K562 (cell line): ENCODE results near the gene SEMA6B. TPM values are rescaled to one million over a fixed set of nuclear protein-coding genes. Genes with fewer than 3 reads are reported as not detected.
A peak's percentile ranks its signal among the peaks of the same experiment; 100 is the strongest.

Experiments
- CHD4 ChIP-seq: fragments of 200-600 bp; sonication (generic); IDR thresholded peaks from 3 replicates; pipeline ENCODE4 v1.6.1; 2012; ENCODE audit warnings: low read depth, mild to moderate bottlenecking, mixed read lengths, low read length, inconsistent platforms; ENCODE audit not compliant: insufficient read depth, insufficient replicate concordance, poor library complexity, severe bottlenecking
- CXXC5 ChIP-seq: fragments of 250-450 bp; sonication (Bioruptor Pico); IDR thresholded peaks from 2 replicates; pipeline ENCODE4 v1.8.0; 2022; ENCODE audit warnings: inconsistent platforms, mild to moderate bottlenecking, moderate library complexity
- KDM1A ChIP-seq, 2 experiments: fragments of 450-650 bp; IDR thresholded peaks; 2 replicates each; pipeline ENCODE4 v1.6.1; 2016; ENCODE audit warnings: mild to moderate bottlenecking in 2 of 2
- LARP7 ChIP-seq: fragments of 450-650 bp; IDR thresholded peaks from 2 replicates; pipeline ENCODE4 v1.6.1; 2016
- MAFF ChIP-seq: IDR thresholded peaks from 2 replicates; pipeline ENCODE4 v1.6.1; 2012; ENCODE audit warnings: low read length, improper control_type of control experiment
- PCBP1 ChIP-seq: fragments of 200-400 bp; formaldehyde crosslinking; IDR thresholded peaks from 2 replicates; pipeline ENCODE4 v1.6.1; 2018; ENCODE audit warnings: mild to moderate bottlenecking, low read depth, low read length; ENCODE audit not compliant: poor library complexity, severe bottlenecking
- RBFOX2 ChIP-seq: fragments of 200-400 bp; formaldehyde crosslinking; IDR thresholded peaks from 2 replicates; pipeline ENCODE4 v1.6.1; 2017; ENCODE audit warnings: low read depth, mild to moderate bottlenecking, low read length, moderate library complexity
- U2AF1 ChIP-seq: fragments of 200-400 bp; formaldehyde crosslinking; optimal IDR thresholded peaks from 2 replicates; pipeline ENCODE3; 2017; ENCODE audit warnings: mild to moderate bottlenecking, low read depth, low read length, moderate library complexity
- ZNF197 ChIP-seq: fragments of 200-800 bp; sonication (Bioruptor generic); IDR thresholded peaks from 2 replicates; pipeline ENCODE4 v1.6.1; 2016; ENCODE audit warnings: low read depth, missing genetic modification characterization, missing compliant biosample characterization
- ZNF431 ChIP-seq: sonication (generic); formaldehyde crosslinking; IDR thresholded peaks from 2 replicates; pipeline ENCODE4 v1.8.0; 2022; ENCODE audit warnings: mild to moderate bottlenecking, missing genetic modification reagents
- polyA plus RNA-seq, 8 experiments: library from polyadenylated mRNA; depleted of rRNA in 4 of 8; stranded (reverse) in 5 of 8; unstranded in 3 of 8; fragments of >200 nt; fragmentation: Nextera tagmentation in 2 of 8; fragmentation: Illumina TruSeq in 1 of 8; extraction: Ambion mirVana in 2 of 8; extraction: Trizol in 1 of 8; gene quantifications; 2 replicates each; pipeline versions ENCODE4 v1.2.1 to v1.2.3, GENCODE V29; 2011 to 2014; ENCODE audit warnings: inconsistent platforms in 1 of 8, missing spikeins in 1 of 8
- total RNA-seq, 7 experiments: library from RNA; depleted of rRNA in 6 of 7; stranded (reverse); fragments of >200 nt in 6 of 7; fragmentation: Illumina TruSeq in 2 of 7; extraction: Trizol in 2 of 7; gene quantifications; 2 replicates each; pipeline versions ENCODE4 v1.2.1 to v1.2.3, GENCODE V29; 2011 to 2021; ENCODE audit warnings: low replicate concordance in 1 of 7
- TF ChIP-seq, protein P1 (sequence below), 2 experiments: fragments of 450-650 bp; formaldehyde crosslinking in 1 of 2; IDR thresholded peaks; 2 replicates each; pipeline versions ENCODE4 v1.4.0 to v1.6.1; 2014 to 2020; ENCODE audit warnings: mild to moderate bottlenecking in 2 of 2, borderline replicate concordance in 1 of 2, low read depth in 1 of 2
- TF ChIP-seq, protein P2 (sequence below), 2 experiments: fragments of 450-650 bp; IDR thresholded peaks; 2 replicates each; pipeline ENCODE4 v1.6.1; 2016
- TF ChIP-seq, protein P3 (sequence below): fragments of 250-450 bp; sonication (Bioruptor Pico); IDR thresholded peaks from 2 replicates; pipeline ENCODE4 v1.4.0; 2020; ENCODE audit warnings: mild to moderate bottlenecking, moderate library complexity

SEMA6B gene
- total and polyA plus RNA-seq, 9 of the 15 experiments (the other 6 are each of a cell fraction or from before 2014, with no cell fraction given): 0.65 to 4.6 (median 2.5) TPM; not detected in 2

DNA sequence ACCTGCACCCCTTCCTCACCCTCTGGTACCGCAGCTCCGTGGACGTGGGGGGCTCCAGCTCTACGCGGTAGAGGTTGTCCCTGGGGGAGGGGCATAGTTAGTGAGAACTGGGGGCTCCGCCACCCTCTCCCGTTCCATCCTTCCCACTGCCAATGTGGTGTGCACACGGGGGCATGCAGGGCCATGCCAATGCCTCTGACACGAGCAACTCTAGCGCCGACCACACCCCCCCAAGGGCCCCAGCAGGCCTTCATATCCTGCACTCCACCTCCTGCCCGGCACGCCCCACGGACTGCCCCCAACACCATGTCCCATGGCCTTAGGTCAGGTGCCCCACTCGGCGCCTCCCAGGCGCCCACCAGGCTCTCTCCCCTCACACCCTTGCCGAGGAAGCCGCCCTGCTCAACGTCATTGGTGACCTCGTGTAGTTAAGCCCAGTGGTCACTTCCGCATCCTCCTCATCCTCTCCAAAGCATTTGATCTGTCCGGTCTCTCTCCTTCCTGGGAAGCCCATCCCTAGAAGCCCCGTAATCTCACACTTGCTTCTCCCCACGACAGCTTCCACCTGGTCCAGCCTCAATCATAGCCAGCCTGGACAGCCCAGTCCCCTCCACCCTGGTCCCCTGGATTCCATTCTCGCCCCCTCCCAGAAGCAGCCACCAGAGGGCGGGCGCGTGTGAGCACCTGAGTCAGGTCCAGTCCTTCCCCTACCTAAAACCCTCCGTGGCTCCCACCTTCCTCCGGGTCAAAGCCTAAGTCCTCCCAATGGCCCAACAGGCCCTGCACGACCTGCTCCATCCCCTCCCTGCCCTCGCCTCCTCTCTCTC is 2.1 kb downstream of the SEMA6B start (continued):
- TF ChIP-seq, protein P1, sequence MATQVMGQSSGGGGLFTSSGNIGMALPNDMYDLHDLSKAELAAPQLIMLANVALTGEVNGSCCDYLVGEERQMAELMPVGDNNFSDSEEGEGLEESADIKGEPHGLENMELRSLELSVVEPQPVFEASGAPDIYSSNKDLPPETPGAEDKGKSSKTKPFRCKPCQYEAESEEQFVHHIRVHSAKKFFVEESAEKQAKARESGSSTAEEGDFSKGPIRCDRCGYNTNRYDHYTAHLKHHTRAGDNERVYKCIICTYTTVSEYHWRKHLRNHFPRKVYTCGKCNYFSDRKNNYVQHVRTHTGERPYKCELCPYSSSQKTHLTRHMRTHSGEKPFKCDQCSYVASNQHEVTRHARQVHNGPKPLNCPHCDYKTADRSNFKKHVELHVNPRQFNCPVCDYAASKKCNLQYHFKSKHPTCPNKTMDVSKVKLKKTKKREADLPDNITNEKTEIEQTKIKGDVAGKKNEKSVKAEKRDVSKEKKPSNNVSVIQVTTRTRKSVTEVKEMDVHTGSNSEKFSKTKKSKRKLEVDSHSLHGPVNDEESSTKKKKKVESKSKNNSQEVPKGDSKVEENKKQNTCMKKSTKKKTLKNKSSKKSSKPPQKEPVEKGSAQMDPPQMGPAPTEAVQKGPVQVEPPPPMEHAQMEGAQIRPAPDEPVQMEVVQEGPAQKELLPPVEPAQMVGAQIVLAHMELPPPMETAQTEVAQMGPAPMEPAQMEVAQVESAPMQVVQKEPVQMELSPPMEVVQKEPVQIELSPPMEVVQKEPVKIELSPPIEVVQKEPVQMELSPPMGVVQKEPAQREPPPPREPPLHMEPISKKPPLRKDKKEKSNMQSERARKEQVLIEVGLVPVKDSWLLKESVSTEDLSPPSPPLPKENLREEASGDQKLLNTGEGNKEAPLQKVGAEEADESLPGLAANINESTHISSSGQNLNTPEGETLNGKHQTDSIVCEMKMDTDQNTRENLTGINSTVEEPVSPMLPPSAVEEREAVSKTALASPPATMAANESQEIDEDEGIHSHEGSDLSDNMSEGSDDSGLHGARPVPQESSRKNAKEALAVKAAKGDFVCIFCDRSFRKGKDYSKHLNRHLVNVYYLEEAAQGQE (IDR thresholded peaks at IDR 0.05; ENCODE audit: borderline replicate concordance): peak; percentile 16; the same call in 1 of the 2 replicates
- TF ChIP-seq, protein P1 (CRISPR knock-in tag; IDR thresholded peaks at IDR 0.05; ENCODE audit: low read depth): no peak
- TF ChIP-seq, protein P2, sequence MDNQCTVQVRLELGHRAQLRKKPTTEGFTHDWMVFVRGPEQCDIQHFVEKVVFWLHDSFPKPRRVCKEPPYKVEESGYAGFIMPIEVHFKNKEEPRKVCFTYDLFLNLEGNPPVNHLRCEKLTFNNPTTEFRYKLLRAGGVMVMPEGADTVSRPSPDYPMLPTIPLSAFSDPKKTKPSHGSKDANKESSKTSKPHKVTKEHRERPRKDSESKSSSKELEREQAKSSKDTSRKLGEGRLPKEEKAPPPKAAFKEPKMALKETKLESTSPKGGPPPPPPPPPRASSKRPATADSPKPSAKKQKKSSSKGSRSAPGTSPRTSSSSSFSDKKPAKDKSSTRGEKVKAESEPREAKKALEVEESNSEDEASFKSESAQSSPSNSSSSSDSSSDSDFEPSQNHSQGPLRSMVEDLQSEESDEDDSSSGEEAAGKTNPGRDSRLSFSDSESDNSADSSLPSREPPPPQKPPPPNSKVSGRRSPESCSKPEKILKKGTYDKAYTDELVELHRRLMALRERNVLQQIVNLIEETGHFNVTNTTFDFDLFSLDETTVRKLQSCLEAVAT (IDR thresholded peaks at IDR 0.05): 0 out of 4 replicates have a peak, but pooled peaks of 1 of the 2 experiments have one; percentile 25
- no peak for TF ChIP-seq U2AF1
- peak; percentile 86 to 95 for TF ChIP-seq KDM1A (IDR thresholded peaks at IDR 0.05)
- no peak for TF ChIP-seq ZNF197
- TF ChIP-seq PCBP1: peak; percentile 45
- no peak for TF ChIP-seq ZNF431
- 0 out of 2 replicates have a peak, but pooled peaks have one; percentile 51 for TF ChIP-seq LARP7
- TF ChIP-seq RBFOX2: 0 out of 2 replicates have a peak, but pooled peaks have one; percentile 15
- TF ChIP-seq, protein P3, sequence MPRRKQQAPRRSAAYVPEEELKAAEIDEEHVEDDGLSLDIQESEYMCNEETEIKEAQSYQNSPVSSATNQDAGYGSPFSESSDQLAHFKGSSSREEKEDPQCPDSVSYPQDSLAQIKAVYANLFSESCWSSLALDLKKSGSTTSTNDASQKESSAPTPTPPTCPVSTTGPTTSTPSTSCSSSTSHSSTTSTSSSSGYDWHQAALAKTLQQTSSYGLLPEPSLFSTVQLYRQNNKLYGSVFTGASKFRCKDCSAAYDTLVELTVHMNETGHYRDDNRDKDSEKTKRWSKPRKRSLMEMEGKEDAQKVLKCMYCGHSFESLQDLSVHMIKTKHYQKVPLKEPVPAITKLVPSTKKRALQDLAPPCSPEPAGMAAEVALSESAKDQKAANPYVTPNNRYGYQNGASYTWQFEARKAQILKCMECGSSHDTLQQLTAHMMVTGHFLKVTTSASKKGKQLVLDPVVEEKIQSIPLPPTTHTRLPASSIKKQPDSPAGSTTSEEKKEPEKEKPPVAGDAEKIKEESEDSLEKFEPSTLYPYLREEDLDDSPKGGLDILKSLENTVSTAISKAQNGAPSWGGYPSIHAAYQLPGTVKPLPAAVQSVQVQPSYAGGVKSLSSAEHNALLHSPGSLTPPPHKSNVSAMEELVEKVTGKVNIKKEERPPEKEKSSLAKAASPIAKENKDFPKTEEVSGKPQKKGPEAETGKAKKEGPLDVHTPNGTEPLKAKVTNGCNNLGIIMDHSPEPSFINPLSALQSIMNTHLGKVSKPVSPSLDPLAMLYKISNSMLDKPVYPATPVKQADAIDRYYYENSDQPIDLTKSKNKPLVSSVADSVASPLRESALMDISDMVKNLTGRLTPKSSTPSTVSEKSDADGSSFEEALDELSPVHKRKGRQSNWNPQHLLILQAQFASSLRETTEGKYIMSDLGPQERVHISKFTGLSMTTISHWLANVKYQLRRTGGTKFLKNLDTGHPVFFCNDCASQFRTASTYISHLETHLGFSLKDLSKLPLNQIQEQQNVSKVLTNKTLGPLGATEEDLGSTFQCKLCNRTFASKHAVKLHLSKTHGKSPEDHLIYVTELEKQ (CRISPR knock-in tag): no peak
- TF ChIP-seq CXXC5 (CRISPR knock-in tag): peak; percentile 9; the same call in 1 of the 2 replicates
- TF ChIP-seq CHD4: peak; percentile 76
- TF ChIP-seq MAFF: no peak
